Ishikawa (cell line): ENCODE data around the gene GTSF1L.

Experiments used
- CEBPB ChIP-seq: IDR thresholded peaks from 2 replicates; pipeline ENCODE4 v1.6.1; 2012
- CREB1 ChIP-seq: IDR thresholded peaks from 2 replicates; pipeline ENCODE4 v1.6.1; 2012; ENCODE audit warnings: low read depth
- EGR1 ChIP-seq: IDR thresholded peaks from 2 replicates; pipeline ENCODE4 v1.6.1; 2012
- EP300 ChIP-seq: IDR thresholded peaks from 2 replicates; pipeline ENCODE4 v1.6.1; 2012; ENCODE audit warnings: borderline replicate concordance
- FOXM1 ChIP-seq: IDR thresholded peaks from 2 replicates; pipeline ENCODE4 v1.6.1; 2012; ENCODE audit warnings: low read depth, borderline replicate concordance
- NFIC ChIP-seq: IDR thresholded peaks from 2 replicates; pipeline ENCODE4 v1.6.1; 2012
- RAD21 ChIP-seq: IDR thresholded peaks from 2 replicates; pipeline ENCODE4 v1.6.1; 2012; ENCODE audit warnings: low read depth
- TAF1 ChIP-seq: IDR thresholded peaks from 2 replicates; pipeline ENCODE4 v1.6.1; 2012; ENCODE audit warnings: low read depth, mild to moderate bottlenecking
- TCF12 ChIP-seq: IDR thresholded peaks from 2 replicates; pipeline ENCODE4 v1.6.1; 2012; ENCODE audit warnings: low read depth
- YY1 ChIP-seq: IDR thresholded peaks from 2 replicates; pipeline ENCODE4 v1.6.1; 2012; ENCODE audit warnings: low read depth
- ZBTB7A ChIP-seq: IDR thresholded peaks from 2 replicates; pipeline ENCODE4 v1.6.1; 2012; ENCODE audit warnings: low read depth
- TF ChIP-seq, protein P1 (sequence below): IDR thresholded peaks from 2 replicates; pipeline ENCODE4 v1.6.1; 2012
- TF ChIP-seq, protein P2 (sequence below): IDR thresholded peaks from 2 replicates; pipeline ENCODE4 v1.6.1; 2012
- TF ChIP-seq, protein P3 (sequence below): IDR thresholded peaks from 2 replicates; pipeline ENCODE4 v1.6.1; 2012; ENCODE audit warnings: low read depth, mild to moderate bottlenecking

DNA sequence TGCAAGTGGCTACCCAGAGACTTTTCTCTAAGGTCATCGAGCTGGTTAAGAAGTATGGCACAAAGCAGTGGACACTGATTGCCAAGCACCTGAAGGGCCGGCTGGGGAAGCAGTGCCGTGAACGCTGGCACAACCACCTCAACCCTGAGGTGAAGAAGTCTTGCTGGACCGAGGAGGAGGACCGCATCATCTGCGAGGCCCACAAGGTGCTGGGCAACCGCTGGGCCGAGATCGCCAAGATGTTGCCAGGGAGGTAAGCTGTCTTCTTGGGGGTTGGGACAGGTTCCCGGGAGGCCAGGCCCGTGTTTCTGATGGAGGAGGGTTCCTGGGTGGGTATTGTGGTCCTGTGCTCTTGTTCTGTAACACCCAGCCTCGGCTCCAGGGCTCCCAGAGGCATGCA lies 40.0 kb downstream of the GTSF1L start:
- TF ChIP-seq CEBPB (no peak), TAF1 (no peak), RAD21 (no peak), EP300 (no peak), EGR1 (no peak), YY1 (no peak), ZBTB7A (no peak), CREB1 (no peak), TCF12 (no peak), NFIC (no peak), FOXM1 (no peak)
- TF ChIP-seq, protein P1, sequence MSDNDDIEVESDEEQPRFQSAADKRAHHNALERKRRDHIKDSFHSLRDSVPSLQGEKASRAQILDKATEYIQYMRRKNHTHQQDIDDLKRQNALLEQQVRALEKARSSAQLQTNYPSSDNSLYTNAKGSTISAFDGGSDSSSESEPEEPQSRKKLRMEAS: no peak
- TF ChIP-seq, protein P2, sequence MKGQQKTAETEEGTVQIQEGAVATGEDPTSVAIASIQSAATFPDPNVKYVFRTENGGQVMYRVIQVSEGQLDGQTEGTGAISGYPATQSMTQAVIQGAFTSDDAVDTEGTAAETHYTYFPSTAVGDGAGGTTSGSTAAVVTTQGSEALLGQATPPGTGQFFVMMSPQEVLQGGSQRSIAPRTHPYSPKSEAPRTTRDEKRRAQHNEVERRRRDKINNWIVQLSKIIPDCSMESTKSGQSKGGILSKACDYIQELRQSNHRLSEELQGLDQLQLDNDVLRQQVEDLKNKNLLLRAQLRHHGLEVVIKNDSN: no peak
- TF ChIP-seq, protein P3, sequence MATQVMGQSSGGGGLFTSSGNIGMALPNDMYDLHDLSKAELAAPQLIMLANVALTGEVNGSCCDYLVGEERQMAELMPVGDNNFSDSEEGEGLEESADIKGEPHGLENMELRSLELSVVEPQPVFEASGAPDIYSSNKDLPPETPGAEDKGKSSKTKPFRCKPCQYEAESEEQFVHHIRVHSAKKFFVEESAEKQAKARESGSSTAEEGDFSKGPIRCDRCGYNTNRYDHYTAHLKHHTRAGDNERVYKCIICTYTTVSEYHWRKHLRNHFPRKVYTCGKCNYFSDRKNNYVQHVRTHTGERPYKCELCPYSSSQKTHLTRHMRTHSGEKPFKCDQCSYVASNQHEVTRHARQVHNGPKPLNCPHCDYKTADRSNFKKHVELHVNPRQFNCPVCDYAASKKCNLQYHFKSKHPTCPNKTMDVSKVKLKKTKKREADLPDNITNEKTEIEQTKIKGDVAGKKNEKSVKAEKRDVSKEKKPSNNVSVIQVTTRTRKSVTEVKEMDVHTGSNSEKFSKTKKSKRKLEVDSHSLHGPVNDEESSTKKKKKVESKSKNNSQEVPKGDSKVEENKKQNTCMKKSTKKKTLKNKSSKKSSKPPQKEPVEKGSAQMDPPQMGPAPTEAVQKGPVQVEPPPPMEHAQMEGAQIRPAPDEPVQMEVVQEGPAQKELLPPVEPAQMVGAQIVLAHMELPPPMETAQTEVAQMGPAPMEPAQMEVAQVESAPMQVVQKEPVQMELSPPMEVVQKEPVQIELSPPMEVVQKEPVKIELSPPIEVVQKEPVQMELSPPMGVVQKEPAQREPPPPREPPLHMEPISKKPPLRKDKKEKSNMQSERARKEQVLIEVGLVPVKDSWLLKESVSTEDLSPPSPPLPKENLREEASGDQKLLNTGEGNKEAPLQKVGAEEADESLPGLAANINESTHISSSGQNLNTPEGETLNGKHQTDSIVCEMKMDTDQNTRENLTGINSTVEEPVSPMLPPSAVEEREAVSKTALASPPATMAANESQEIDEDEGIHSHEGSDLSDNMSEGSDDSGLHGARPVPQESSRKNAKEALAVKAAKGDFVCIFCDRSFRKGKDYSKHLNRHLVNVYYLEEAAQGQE: no peak
